Fibroblast of lung (primary cell): ENCODE data around the gene NIPAL3.

Experiments
- CTCF ChIP-seq, 2 donors: IDR thresholded peaks in 1 of 2; conservative IDR thresholded peaks in 1 of 2; 1 replicate in 1 of 2; 2 replicates in 1 of 2; pipeline ENCODE4 v1.5.1; 2011 to 2012; ENCODE audit warnings: low read length in 2 of 2, control low read depth in 1 of 2, inconsistent platforms in 1 of 2, low read depth in 1 of 2, mild to moderate bottlenecking in 1 of 2
- EZH2 ChIP-seq: IDR thresholded peaks from 2 replicates; pipeline ENCODE4 v1.5.1; 2012; ENCODE audit warnings: low read length, control low read depth, mild to moderate bottlenecking; ENCODE audit errors: missing control alignments

DNA sequence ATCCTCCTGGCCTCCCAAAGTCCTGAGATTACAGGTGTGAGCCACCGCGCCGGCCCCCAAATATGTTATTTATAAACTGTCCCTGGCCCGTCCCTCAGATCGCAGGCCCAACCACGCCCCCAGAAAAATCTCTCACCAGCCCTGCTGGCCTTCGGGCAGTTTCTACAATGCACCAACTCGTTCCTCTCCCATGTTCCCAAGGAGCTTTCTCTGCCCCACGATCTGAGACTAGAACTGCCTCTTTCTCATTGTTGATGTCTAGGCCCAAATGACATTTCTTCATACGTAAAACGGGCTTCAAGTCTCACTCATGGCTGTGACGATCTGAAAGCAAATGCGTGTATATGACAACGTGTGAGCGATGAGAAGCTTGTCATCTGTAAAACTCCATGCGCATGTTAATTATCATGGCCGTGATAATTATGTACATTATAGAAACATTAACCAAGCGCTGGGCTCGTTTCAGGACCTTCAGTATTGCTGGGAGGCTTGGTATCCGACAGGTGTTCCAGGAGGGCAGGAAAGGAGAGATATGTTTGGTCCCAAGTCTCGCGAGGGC, 748 bp upstream of the NIPAL3 start:
- TF ChIP-seq CTCF (conservative IDR thresholded peaks at IDR 0.05 in 1 of 2, IDR thresholded peaks at IDR 0.05 in 1 of 2; ENCODE audit: low read depth in 1 of 2, low read length in 2 of 2) (no peak), EZH2 (no peak)
